ENCODE results near the gene EXOSC3.
"Not testable (repeated sequence)": the region's sequence is repeated elsewhere in the genome, so short reads cannot be mapped to it uniquely, and the experiment has no call there.

EXOSC3 gene

DNA sequence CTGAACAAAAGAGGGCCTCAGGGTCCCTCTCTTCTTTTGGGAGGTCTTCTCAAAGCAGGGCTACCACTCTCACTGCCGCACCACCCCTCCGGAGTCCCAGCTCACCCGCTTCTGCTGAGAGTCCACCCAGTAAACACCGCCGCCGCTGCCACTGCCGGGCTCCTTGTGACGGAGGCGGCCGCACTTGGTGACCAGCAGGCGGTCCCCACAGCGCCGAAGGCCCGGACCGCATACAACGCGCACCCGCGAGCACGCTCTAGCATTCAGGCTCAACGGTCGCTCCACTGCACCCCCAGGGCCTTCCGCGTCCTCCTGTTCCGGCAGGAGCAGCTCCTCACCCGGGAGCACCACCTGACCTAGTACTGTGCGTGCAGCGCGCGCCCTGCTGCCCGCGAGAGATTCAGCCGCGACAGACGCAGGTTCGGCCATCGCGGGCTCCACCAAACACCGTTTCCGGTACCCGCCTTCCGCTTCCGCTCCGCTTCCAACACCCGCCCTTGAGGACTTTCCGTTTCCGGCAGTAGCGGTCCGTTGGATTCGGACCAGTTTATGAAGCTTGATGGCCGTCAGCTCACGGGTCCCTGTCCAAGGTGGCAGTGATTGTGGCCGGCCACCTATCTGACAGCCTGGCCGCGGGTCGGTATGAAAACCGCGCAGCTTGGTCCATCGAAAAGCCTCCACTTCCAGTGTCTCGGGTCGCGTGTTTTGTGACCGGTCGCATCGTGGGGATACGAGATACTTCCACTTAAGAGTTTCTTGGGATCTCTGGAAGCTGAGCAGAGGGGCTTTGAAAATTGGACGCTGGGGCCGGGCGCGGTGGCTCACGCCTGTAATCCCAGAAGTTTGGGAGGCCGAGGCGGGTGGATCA lies at the start of gene EXOSC3:
TSS of gene EXOSC3 (minus strand) at position 449 of the 868 bp plus-strand sequence. CDS start at position 429, 20 bp downstream.
- Mint-ChIP-seq H3K27ac (peak within 1 kb of the TSS; percentile 98), H3K27me3 (peaks cover 5% of the 10 kb centered on the region), H3K36me3 (ENCODE audit: low read depth) (peaks cover 46% of the 10 kb centered on the region), H3K9me3 (no peaks in the 10 kb centered on the region), H3K4me3 (peak within 1 kb of the TSS; percentile 100), H3K4me1 (ENCODE audit: low read depth) (peaks cover 21% of the 10 kb centered on the region)
- intact Hi-C loops (cut with micrococcal nuclease) = loop anchor here (1.0 kb wide), 1 partner anchor 15 kb away; the partner anchor contains the start of gene DCAF10

DNA sequence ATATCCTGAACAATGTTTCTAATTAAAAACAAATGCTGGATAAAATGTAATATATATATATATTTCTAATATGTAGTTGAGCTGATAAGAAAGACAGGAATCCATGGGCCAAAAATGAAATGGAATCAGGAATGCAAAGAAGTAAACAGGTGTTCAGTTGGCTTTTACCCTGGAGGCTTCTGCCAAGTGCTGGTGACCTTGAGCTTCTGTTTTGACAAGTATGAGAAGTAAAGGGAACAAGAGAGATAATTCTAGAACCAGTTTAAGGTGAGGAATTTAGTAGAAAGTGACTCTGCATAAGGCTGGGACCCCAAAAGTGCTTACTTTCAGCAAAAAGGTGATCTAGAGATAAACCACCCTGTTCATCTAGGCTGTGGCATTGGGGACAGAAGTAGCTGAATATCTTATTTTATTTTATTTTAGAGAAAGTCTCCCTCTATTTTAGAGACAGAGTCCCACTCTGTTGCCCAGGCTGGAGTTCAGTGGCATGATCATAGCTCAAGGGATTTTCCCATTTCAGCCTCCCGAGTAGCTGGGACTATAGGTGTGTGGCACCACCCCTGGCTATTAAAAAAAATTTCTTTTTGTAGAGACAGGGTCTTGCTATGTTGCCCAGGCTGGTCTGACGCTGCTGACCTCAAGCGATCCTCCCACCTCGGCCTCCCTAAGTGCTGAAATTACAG lies 42.8 kb upstream of the EXOSC3 start:
- H3K27me3 Mint-ChIP-seq = no peaks in the 10 kb centered on the region
- H3K27ac Mint-ChIP-seq = no peak overlapping the region
- H3K4me1 Mint-ChIP-seq (ENCODE audit: low read depth) = no peaks in the 10 kb centered on the region
- intact Hi-C loops (cut with micrococcal nuclease) = no loop called here
- H3K9me3 Mint-ChIP-seq = no peaks in the 10 kb centered on the region
- H3K4me3 Mint-ChIP-seq = no peak overlapping the region
- H3K36me3 Mint-ChIP-seq (ENCODE audit: low read depth) = peaks cover 67% of the 10 kb centered on the region

DNA sequence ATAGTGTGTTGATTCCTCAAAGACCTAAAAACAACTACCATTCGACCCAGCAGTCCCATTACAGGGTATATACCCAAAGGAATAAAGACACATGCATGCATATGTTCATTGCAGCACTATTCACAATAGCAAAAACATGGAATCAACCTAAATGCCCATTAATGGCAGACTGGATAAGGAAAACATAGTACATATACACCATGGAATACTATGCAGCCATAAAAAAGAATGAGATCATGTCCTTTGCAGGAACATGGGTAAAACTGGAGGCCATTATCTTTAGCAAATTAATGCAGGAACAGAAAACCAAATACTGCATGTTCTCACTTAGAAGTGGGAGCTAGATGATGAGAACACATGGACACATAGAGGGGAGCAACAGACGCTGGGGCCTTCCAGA lies 40.3 kb upstream of the EXOSC3 start:
- H3K9me3 Mint-ChIP-seq; H3K4me1 Mint-ChIP-seq (ENCODE audit: low read depth); intact Hi-C loops (cut with micrococcal nuclease); H3K27me3 Mint-ChIP-seq; H3K4me3 Mint-ChIP-seq; H3K27ac Mint-ChIP-seq: not testable (repeated sequence)
- H3K36me3 Mint-ChIP-seq (ENCODE audit: low read depth) = peaks cover 81% of the 10 kb centered on the region

DNA sequence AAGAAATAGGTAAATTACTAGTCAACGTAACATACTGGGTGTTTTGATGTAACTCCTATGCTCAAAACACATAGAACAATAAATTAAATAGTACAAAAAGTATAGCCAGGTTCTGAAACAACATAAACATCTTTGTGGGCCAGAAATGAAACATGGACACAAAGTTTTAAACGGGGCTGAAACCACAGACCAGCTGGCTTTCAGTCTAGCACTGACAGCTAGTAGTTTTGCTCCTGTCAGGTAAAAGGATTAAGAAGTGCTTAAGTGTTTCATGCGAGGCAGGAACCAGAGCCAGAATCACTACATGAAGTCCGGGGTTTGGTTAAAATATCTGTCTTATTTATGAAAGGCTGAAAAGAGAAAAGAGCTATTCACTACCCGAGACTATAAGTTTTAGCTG lies 35.3 kb upstream of the EXOSC3 start:
- Mint-ChIP-seq H3K4me3 (no peak overlapping the region), H3K4me1 (ENCODE audit: low read depth) (no peaks in the 10 kb centered on the region), H3K9me3 (no peaks in the 10 kb centered on the region), H3K27ac (no peak overlapping the region), H3K36me3 (ENCODE audit: low read depth) (peaks cover 51% of the 10 kb centered on the region), H3K27me3 (no peaks in the 10 kb centered on the region)
- intact Hi-C loops (cut with micrococcal nuclease) = no loop called here

DNA sequence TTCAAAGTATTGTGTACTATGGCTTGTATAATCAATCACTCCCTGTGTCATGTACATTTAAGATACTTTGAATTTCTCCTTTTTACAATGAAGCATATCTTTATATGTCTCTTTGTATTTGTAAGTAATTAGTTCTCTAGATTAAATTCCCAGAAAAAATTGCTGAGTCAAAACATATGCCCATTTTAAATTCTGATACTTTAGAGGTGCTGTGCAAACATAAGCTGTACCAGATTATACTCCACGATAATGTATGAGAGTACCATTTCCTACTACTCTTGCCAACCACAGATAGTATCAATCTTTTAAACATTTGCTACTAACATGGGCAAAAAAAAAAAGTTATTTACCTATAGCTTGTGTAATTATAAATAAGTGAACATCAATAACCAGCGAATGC lies 34.0 kb upstream of the EXOSC3 start:
- no peaks in the 10 kb centered on the region for H3K9me3 Mint-ChIP-seq
- H3K27me3 Mint-ChIP-seq = no peaks in the 10 kb centered on the region
- intact Hi-C loops (cut with micrococcal nuclease) = no loop called here
- H3K27ac Mint-ChIP-seq = no peak overlapping the region
- H3K4me3 Mint-ChIP-seq = no peak overlapping the region
- peaks cover 39% of the 10 kb centered on the region for H3K36me3 Mint-ChIP-seq (ENCODE audit: low read depth)
- no peaks in the 10 kb centered on the region for H3K4me1 Mint-ChIP-seq (ENCODE audit: low read depth)

DNA sequence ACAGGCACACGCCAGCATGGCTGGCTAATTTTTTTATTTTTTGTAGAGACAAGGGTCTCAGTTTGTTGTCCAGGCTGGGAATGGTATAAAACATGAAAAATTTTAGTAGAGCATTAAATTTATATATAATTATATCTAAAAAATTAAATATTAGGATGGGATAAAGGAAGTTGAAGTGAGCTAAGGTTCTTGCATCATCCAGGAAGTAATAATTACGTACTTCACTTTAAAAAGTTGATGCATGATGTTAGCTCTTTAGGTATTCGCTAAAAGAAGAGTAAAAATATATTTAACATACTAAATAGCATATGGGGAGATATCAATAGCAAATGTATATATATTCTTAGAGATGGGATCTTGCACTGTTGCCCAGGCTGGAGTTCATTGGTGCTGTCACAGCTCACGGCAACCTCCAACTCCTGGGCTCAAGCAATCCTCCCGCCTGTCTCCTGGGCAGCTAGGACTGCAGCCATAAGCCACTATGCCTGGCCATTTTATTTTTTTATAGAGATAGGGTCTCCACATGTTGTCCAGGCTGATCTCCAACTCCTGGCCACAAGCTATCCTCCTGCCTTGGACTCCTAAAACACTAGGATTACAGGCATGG lies 28.0 kb upstream of the EXOSC3 start:
- H3K27ac Mint-ChIP-seq = peak overlapping the region; percentile 17

DNA sequence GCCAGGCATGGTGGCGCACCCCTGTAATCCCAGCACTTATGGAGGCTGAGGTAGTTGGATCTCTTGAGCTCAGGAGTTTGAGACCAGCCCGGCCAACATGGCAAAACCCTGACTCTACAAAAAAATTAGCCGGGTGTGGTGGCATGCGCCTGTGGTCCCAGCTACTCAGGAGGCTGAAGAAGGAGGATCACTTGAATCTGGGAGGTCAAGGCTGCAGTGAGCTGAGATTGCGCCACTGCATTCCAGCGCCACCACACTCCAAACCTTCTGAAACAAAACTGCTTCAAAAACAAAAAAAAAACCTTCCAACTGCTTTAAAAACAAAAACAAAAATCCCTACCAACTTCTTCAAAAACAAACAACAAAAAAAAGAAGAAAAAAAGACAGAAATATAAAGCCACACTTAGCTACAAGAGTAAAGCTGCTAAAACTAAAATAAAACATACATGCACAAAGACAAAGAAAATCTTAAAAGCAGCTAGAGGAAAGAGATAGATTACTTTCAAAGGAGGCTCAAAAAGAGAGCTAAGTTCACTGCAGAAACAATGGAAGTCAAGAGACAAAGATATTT lies 27.1 kb upstream of the EXOSC3 start:
- Mint-ChIP-seq H3K36me3 (ENCODE audit: low read depth) (peaks cover 14% of the 10 kb centered on the region), H3K4me3 (no peak overlapping the region), H3K9me3 (no peaks in the 10 kb centered on the region), H3K27me3 (no peaks in the 10 kb centered on the region), H3K27ac (peak overlapping the region; percentile 17), H3K4me1 (ENCODE audit: low read depth) (peaks cover 23% of the 10 kb centered on the region)
- intact Hi-C loops (cut with micrococcal nuclease) = no loop called here

More for the DNA sequence above, 28.0 kb upstream of the EXOSC3 start:
- no peaks in the 10 kb centered on the region for H3K27me3 Mint-ChIP-seq
- no peak overlapping the region for H3K4me3 Mint-ChIP-seq
- no peaks in the 10 kb centered on the region for H3K9me3 Mint-ChIP-seq
- intact Hi-C loops (cut with micrococcal nuclease) = no loop called here
- H3K36me3 Mint-ChIP-seq (ENCODE audit: low read depth) = peaks cover 14% of the 10 kb centered on the region
- peaks cover 23% of the 10 kb centered on the region for H3K4me1 Mint-ChIP-seq (ENCODE audit: low read depth)

DNA sequence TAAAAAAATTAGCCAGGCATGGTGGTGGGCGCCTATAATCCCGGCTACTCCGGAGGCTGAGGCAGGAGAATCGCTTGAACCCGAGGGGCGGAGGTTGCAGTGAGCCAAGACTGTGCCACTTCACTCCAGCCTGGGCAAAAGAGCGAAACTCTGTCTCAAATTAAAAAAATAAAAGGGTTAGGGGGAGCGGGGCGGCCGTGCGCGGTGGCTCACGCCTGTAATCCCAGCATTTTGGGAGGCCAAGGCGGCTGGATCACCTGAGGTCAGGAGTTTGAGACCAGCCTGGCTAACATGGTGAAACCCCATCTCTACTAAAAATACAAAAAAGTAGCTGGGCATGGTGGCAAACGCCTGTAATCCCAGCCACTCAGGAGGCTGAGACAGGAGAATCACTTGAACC lies 24.8 kb upstream of the EXOSC3 start:
- H3K27me3 Mint-ChIP-seq; H3K27ac Mint-ChIP-seq; H3K9me3 Mint-ChIP-seq; intact Hi-C loops (cut with micrococcal nuclease); H3K36me3 Mint-ChIP-seq (ENCODE audit: low read depth); H3K4me3 Mint-ChIP-seq: not testable (repeated sequence)
- H3K4me1 Mint-ChIP-seq (ENCODE audit: low read depth) = peaks cover 27% of the 10 kb centered on the region

DNA sequence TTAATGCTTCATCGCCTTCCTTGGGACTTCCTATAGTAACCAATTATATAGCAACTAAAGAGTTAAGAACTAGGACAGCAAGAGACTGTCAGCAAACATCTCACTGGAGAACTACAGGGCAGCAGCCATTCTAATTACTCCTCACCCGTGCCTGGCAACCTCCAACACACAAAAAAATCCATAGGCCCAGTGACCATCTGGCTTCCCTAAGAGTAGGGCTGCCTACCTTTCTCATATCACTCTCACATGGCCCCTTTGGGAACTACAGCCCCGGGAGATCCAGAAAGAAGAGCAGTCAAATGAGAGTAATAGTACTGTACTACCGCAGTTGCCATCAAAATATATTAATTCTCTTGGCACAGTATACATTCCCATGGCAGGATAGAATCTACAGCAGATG lies 21.4 kb upstream of the EXOSC3 start:
- no peak overlapping the region for H3K4me3 Mint-ChIP-seq
- no peaks in the 10 kb centered on the region for H3K9me3 Mint-ChIP-seq
- H3K27ac Mint-ChIP-seq = no peak overlapping the region
- peaks cover 7% of the 10 kb centered on the region for H3K36me3 Mint-ChIP-seq (ENCODE audit: low read depth)
- peaks cover 28% of the 10 kb centered on the region for H3K4me1 Mint-ChIP-seq (ENCODE audit: low read depth)
- intact Hi-C loops (cut with micrococcal nuclease) = no loop called here
- H3K27me3 Mint-ChIP-seq = no peaks in the 10 kb centered on the region

DNA sequence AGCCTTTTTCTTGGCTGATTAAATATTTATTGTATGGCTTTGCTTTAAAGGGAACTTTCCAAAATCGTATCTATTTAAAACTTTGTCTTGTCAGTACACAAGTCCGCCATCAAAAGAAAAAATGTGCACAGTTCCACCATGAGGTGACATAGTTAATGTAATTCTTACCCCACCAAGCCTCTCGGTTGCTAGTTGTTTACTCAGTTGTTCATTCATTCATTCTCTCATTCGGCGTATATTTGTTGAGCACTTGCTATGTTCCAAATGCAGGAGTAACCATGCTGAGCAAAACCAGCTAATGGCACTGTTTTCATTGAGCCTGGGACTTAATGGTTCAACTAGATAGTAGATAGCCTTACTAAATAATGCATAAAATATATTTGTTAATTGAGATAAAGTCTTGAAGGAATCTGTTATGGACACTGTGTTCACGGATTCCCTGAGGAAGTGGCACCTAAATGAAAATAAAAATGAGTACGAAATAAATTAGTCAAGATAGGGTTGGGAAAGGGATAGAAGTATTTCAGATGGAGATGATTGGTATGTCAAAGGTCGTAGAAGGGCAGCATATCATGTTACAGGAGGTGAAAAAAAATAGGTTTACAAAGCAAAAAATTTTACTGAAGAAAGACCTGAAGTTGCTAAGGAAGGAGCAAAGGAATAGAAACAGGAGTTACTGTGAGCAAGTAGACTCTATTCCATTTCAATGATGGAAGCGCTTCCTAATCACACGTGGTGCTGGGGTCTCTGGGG lies 17.3 kb upstream of the EXOSC3 start:
- H3K36me3 Mint-ChIP-seq (ENCODE audit: low read depth) = no peaks in the 10 kb centered on the region
- H3K27ac Mint-ChIP-seq = no peak overlapping the region
- peak overlapping the region; percentile 81 for H3K4me3 Mint-ChIP-seq
- H3K9me3 Mint-ChIP-seq = no peaks in the 10 kb centered on the region
- intact Hi-C loops (cut with micrococcal nuclease) = loop anchor here (1.0 kb wide), 1 partner anchor 48 kb away; no protein-coding TSS in a partner anchor
- H3K27me3 Mint-ChIP-seq = no peaks in the 10 kb centered on the region
- peaks cover 25% of the 10 kb centered on the region for H3K4me1 Mint-ChIP-seq (ENCODE audit: low read depth)

DNA sequence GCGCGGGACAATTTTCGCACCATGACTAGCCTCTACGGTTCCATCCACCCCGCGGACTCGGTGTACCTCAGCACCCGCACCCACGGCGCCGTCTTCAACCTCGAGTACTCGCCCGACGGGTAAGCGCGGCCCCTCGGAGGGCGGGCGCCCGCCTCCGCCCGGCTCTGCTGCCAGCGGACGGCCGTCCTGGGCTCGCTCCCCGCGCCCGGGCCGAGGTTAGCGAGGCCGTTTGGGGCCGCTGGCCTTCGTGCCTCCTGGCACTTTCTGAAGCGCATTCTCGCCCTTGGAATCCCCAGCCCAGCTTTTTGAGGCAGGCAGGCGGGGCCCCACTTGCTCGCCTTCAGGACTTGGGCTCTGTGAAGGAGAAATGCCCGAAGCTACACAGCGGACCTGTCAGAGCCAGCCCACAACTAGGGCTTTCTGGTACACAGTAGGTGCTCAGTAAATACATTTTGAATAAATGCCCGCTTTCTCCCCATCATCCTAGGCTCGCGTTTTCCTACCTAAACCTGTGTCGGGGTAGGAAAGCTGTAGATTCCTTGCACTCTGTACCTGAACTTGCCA lies 16.5 kb upstream of the EXOSC3 start:
- Mint-ChIP-seq H3K27me3 (no peaks in the 10 kb centered on the region), H3K4me1 (ENCODE audit: low read depth) (peaks cover 31% of the 10 kb centered on the region), H3K4me3 (peak overlapping the region; percentile 81), H3K9me3 (no peaks in the 10 kb centered on the region), H3K27ac (peak overlapping the region; percentile 83), H3K36me3 (ENCODE audit: low read depth) (no peaks in the 10 kb centered on the region)
- intact Hi-C loops (cut with micrococcal nuclease) = loop anchor here (1.0 kb wide), 1 partner anchor 47 kb away; no protein-coding TSS in a partner anchor

DNA sequence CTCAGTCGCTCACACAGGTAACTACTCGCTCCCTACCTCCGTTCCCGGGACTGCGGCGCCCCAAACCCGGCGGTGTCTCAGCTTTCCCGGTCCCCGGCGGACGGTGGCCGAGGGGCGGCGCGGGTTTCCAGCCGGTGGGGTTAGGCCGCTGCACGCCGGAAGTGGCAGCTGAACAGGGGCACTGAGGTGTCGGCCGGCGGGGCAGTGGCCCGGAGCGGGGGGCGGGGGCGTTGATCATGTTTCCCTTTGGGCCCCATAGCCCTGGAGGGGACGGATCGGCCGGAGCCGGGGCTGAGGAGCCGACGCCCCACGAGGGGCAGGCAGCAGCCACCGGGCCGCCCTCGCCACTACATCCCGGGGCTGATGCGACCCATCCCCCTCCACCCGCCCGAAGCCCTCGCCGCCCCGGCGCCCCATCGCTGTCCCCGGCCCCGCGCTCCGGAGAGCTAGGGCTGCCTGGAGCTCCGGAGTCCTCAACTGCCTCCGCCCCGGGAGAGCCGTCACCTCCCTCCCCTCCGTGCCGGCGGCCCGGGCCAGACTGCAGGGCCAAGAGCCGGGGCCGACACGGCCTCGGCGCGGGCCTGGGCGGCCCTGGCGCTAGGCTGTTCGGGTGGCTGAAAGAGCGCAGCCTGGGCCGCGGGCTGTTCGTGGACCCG lies 15.9 kb upstream of the EXOSC3 start, which contains the start of gene DCAF10:
TSS of gene DCAF10 (plus strand) at position 167 of the 656 bp plus-strand sequence. CDS start at position 237, 70 bp downstream.
- Mint-ChIP-seq H3K4me3 (peak within 1 kb of the TSS; percentile 81), H3K27ac (peak within 1 kb of the TSS; percentile 83), H3K4me1 (ENCODE audit: low read depth) (peaks cover 37% of the 10 kb centered on the region), H3K27me3 (no peaks in the 10 kb centered on the region), H3K9me3 (no peaks in the 10 kb centered on the region), H3K36me3 (ENCODE audit: low read depth) (no peaks in the 10 kb centered on the region)
- intact Hi-C loops (cut with micrococcal nuclease) = loop anchor here (1.0 kb wide), 2 partner anchors 16 to 46 kb away; no protein-coding TSS in a partner anchor
